Left lobe of liver (tissue), 2 donors: ENCODE data around the gene COA1. TPM values are rescaled to one million over a fixed set of nuclear protein-coding genes. Genes with fewer than 3 reads are reported as not detected.
"Not testable (repeated sequence)": the region's sequence is repeated elsewhere in the genome, so short reads cannot be mapped to it uniquely, and the experiment has no call there.

ENCODE experiments used
- ATAC-seq: fragments of 200-7000 bp; cut with Tn5 transposase; one replicate; pipeline ENCODE4 v1.9.1; 2020; ENCODE audit warnings: mild to moderate bottlenecking, moderate library complexity
- DNase-seq: peaks from one replicate; pipeline ENCODE4 v3.0.0-alpha.2; 2020; ENCODE audit warnings: low spot score
- total RNA-seq: library from RNA; stranded (reverse); gene quantifications from one replicate; pipeline ENCODE4 v1.2.1, GENCODE V29; 2021
- donor health status: DM: no; HTN: no; CAD: no; lungs with moderate emphysema.
- donor health status: DM: no; HTN: yes; CAD: no.

The COA1 gene
- total RNA-seq, 1 donor from 2014 or later = 16.0 TPM

GRCh38 chr7:43758822-43759683 is 29.7 kb upstream of the COA1 start:
- DNase-seq = no peak
- ATAC-seq = peak; percentile 84

GRCh38 chr7:43758029-43758821 is 28.9 kb upstream of the COA1 start, which contains the start of gene BLVRA:
TSS of gene BLVRA (plus strand) at chr7:43758680. CDS start at chr7:43771159, 12,479 bp downstream.
- DNase-seq (peak; percentile 65), ATAC-seq (peak; percentile 87)

GRCh38 chr7:43757073-43757720 is 27.9 kb upstream of the COA1 start:
- ATAC-seq (no peak), DNase-seq (no peak)

GRCh38 chr7:43756368-43757072 is 27.2 kb upstream of the COA1 start:
- DNase-seq (no peak), ATAC-seq (no peak)

GRCh38 chr7:43754596-43754995 is 25.3 kb upstream of the COA1 start:
- no peak for DNase-seq
- ATAC-seq = no peak

GRCh38 chr7:43753843-43754242 is 24.5 kb upstream of the COA1 start:
- DNase-seq (no peak), ATAC-seq (no peak)

GRCh38 chr7:43753271-43753810 is 24.0 kb upstream of the COA1 start:
- DNase-seq (no peak), ATAC-seq (no peak)

GRCh38 chr7:43752411-43752810 is 23.1 kb upstream of the COA1 start:
- DNase-seq (no peak), ATAC-seq (no peak)

- no peak for ATAC-seq
These were observed 20.9 kb upstream of the COA1 start for GRCh38 chr7:43750016-43750887.

GRCh38 chr7:43749383-43749940 is 20.1 kb upstream of the COA1 start:
- DNase-seq (no peak), ATAC-seq (no peak)

More at GRCh38 chr7:43750016-43750887, 20.9 kb upstream of the COA1 start:
- no peak for DNase-seq

- ATAC-seq (no peak), DNase-seq (no peak)
These were observed 18.2 kb upstream of the COA1 start for GRCh38 chr7:43747328-43748105.

GRCh38 chr7:43742692-43743091 is 13.4 kb upstream of the COA1 start:
- ATAC-seq = no peak
- DNase-seq = no peak

GRCh38 chr7:43737467-43738127 is 8.3 kb upstream of the COA1 start:
- no peak for ATAC-seq

GRCh38 chr7:43735802-43736603 is 6.7 kb upstream of the COA1 start:
- no peak for DNase-seq
- no peak for ATAC-seq

More at GRCh38 chr7:43737467-43738127, 8.3 kb upstream of the COA1 start:
- no peak for DNase-seq

- no peak for ATAC-seq
- DNase-seq = no peak
These were observed 6.1 kb upstream of the COA1 start for GRCh38 chr7:43735403-43735801.

GRCh38 chr7:43734575-43735332 is 5.4 kb upstream of the COA1 start:
- not testable (repeated sequence) for ATAC-seq, DNase-seq
